Measurements from ENCODE around the gene FUCA2. TPM values are rescaled to one million over a fixed set of nuclear protein-coding genes. Genes with fewer than 3 reads are reported as not detected.
"Not testable (repeated sequence)": the region's sequence is repeated elsewhere in the genome, so short reads cannot be mapped to it uniquely, and the experiment has no call there.

The FUCA2 gene
- total RNA-seq, 4 donors from 2014 or later, result 17.6 to 27.5 (median 25.8) TPM

DNA sequence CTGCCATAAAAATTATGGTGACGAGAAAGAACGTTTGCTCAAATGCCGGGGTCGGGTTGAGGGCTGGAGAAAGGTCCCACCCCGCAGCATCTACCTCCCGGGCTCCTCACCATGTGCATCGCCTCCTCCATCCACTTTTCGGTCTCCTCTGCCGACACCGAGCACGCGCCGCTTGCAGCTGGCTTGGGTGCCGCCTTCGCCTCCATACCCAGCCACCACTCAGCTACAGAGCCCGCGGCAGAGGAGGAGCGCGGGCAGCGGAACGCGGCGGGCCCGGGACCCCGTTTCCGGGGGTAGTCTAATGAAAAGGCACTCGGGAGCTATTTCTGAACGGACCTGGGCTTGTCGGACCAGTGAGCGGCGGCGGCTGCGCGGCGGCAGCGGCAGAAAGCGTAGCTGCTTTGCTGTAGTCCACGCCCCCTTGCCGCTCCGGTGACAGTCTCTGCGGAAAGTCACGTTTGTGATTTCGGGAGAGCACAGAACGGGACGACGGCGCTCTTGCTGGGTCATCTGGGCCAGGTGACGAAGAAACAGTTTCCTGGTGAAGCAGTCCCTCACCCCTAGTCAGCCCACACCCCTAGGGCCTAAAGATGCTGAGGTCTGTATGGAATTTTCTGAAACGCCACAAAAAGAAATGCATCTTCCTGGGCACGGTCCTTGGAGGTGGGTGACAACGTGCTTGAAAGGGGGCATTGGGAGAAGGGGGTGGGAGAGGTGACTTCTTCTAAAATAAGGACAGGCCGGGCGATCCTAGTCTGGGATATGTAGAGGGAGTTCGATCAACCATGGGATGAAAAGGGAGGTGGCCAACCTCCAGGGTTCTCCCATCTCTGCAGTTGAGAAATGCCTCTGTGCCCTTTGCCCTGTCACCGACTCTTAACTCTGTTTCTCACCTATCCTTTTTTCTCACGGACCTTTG is 60.8 kb downstream of the FUCA2 start, which contains the start of the genes ADAT2 and PEX3:
Gene ADAT2, minus strand, starts transcription at position 243 of the 919 bp plus-strand sequence. Its CDS starts 37 bp downstream, at position 206.
Gene PEX3, plus strand, starts transcription at position 353 of the 919 bp plus-strand sequence. Its CDS starts 238 bp downstream, at position 591.
- intact Hi-C loops (cut with DNase I), result loop anchor here (5.0 kb wide), 1 partner anchor 388 kb away; the partner anchor contains the start of gene AIG1

DNA sequence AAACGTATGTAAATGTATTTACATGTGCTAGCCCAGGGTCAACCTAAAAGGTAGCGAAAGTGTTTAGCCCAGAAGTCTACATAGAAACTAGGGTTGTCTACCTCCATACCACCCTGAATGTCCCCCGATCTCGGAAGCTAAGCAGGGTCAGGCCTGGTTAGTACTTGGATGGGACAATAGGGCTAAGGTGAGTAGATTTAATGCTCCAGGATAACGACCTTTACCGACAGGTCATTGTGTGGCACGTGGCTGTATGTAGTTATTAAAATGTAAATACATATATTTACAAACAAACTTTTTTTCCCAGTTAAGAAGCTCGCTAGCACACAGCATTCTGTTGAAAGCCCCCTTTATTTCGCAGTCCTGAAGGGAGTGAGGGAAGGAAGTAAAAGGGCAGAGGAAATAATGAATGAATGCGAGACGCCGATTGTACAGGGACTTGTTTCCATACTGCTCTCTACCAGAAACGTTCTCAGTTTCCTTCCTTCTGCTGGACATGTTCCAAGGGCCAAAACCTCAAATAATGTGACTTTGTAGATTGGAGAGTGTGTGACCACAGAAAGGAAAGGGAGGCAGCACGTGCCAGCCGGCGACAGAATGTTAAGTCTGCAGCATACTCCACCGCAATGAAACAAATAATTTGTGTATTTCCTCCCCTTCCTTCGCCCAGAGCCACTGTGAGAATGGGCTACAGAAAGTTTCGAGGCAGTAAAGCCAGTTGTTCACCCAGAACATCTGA is 61.6 kb downstream of the FUCA2 start:
- H3K27ac ChIP-seq (replicated peaks in 1 of 4), result peak overlapping the region; percentile 67 to 82 (median 72)
- H3K4me1 ChIP-seq, result peaks cover 17 to 41% (median 40%) of the 10 kb centered on the region in 4 donors
- no peak for DNase-seq (ENCODE audit: extremely low spot score)
- intact Hi-C loops (cut with DNase I), result loop anchor here (5.0 kb wide), 1 partner anchor 388 kb away; the partner anchor contains the start of gene AIG1
- no peaks in the 10 kb centered on the region for H3K27me3 ChIP-seq
- H3K4me3 ChIP-seq, result peak overlapping the region; percentile 62 to 88 (median 75)
- WGBS, result 8% methylated on average over 19 of the region's 19 CpGs
- H3K36me3 ChIP-seq, result peaks cover 0 to 5% (median 0%) of the 10 kb centered on the region in 4 donors
- H3K9me3 ChIP-seq, result no peaks in the 10 kb centered on the region
- TF ChIP-seq EP300 (IDR thresholded peaks at IDR 0.05), result no peak
- TF ChIP-seq CTCF (IDR thresholded peaks at IDR 0.05), result no peak
- TF ChIP-seq POLR2A (IDR thresholded peaks at IDR 0.05; ENCODE audit: low read depth), result no peak
- TF ChIP-seq POLR2AphosphoS5 (IDR thresholded peaks at IDR 0.05), result no peak

More for the DNA sequence above, 60.8 kb downstream of the FUCA2 start, which contains the start of the genes ADAT2 and PEX3:
- DNase-seq (ENCODE audit: extremely low spot score), result peak; percentile 97
- peak within 1 kb of the TSS; percentile 62 to 88 (median 75) for H3K4me3 ChIP-seq
- peaks cover 17 to 41% (median 40%) of the 10 kb centered on the region in 4 donors for H3K4me1 ChIP-seq
- H3K27me3 ChIP-seq, result no peaks in the 10 kb centered on the region
- H3K9me3 ChIP-seq, result no peaks in the 10 kb centered on the region
- TF ChIP-seq CTCF (IDR thresholded peaks at IDR 0.05) (peak in 1 of 3 experiments; percentile 18), POLR2AphosphoS5 (IDR thresholded peaks at IDR 0.05) (peak; percentile 92 to 94), POLR2A (IDR thresholded peaks at IDR 0.05; ENCODE audit: low read depth) (no peak)
- H3K36me3 ChIP-seq, result peaks cover 0 to 5% (median 0%) of the 10 kb centered on the region in 4 donors
- WGBS, result under 1% methylated on average over 54 of the region's 56 CpGs
- peak within 1 kb of the TSS; percentile 67 to 82 (median 72) for H3K27ac ChIP-seq (replicated peaks in 1 of 4)

GRCh38 chr6:143449082-143449713 is 62.3 kb downstream of the FUCA2 start:
- H3K27ac ChIP-seq (replicated peaks in 1 of 4), result peak overlapping the region in 1 of 4 donors; percentile 67
- H3K4me1 ChIP-seq, result peaks cover 17 to 41% (median 40%) of the 10 kb centered on the region in 4 donors
- H3K27me3 ChIP-seq, result no peaks in the 10 kb centered on the region
- intact Hi-C loops (cut with DNase I), result no loop called here
- TF ChIP-seq POLR2A (IDR thresholded peaks at IDR 0.05; ENCODE audit: low read depth), result no peak
- TF ChIP-seq POLR2AphosphoS5 (IDR thresholded peaks at IDR 0.05), result no peak
- no peak for TF ChIP-seq EP300 (IDR thresholded peaks at IDR 0.05)
- TF ChIP-seq CTCF (IDR thresholded peaks at IDR 0.05), result no peak
- H3K9me3 ChIP-seq, result no peaks in the 10 kb centered on the region
- peaks cover 0 to 5% (median 0%) of the 10 kb centered on the region in 4 donors for H3K36me3 ChIP-seq
- no peak for DNase-seq (ENCODE audit: extremely low spot score)
- 80% methylated on average over 6 of the region's 6 CpGs for WGBS
- peak overlapping the region; percentile 62 to 88 (median 75) for H3K4me3 ChIP-seq

GRCh38 chr6:143447865-143448264 is 63.7 kb downstream of the FUCA2 start:
- intact Hi-C loops (cut with DNase I), result not testable (repeated sequence)
- WGBS, result 100% methylated on average over 2 of the region's 2 CpGs

More at GRCh38 chr6:143447865-143448264, 63.7 kb downstream of the FUCA2 start:
- H3K27me3 ChIP-seq; H3K27ac ChIP-seq (replicated peaks in 1 of 4); H3K36me3 ChIP-seq; H3K4me3 ChIP-seq; DNase-seq (ENCODE audit: extremely low spot score); H3K9me3 ChIP-seq: not testable (repeated sequence)
- H3K4me1 ChIP-seq, result peaks cover 17 to 39% (median 33%) of the 10 kb centered on the region in 4 donors

Small RNA genes within 50 kb of the gene (small RNA-seq; reads per million reads assigned to genes)
- gene RNA5SP221, result 0 reads per million in 3 donors

Other genes starting within 250 kb of the FUCA2 start
- 1 to 10 TPM; 2.4 to 4.0 (median 3.2) TPM for gene ADAT2, start 61.0 kb downstream of the FUCA2 start, total RNA-seq
- 10 to 100 TPM; 15.1 to 24.1 (median 19.7) TPM for gene PEX3, start 60.9 kb downstream of the FUCA2 start, total RNA-seq
- gene PHACTR2, start 166.2 kb upstream of the FUCA2 start, total RNA-seq, result 100 to 1,000 TPM in 1 of 4 donors, 10 to 100 TPM in 3; 71.0 to 127 (median 82.7) TPM